ENCODE measurements around the gene USB1. TPM values are rescaled to one million over a fixed set of nuclear protein-coding genes. Genes with fewer than 3 reads are reported as not detected.

USB1 gene
- total and polyA plus RNA-seq, 2 experiments from 2014 or later: 79.6 to 118 TPM

- no peak overlapping the region for H3K27ac ChIP-seq (ENCODE audit: low read depth)
- no peak overlapping the region for H3K4me2 ChIP-seq
- no peak overlapping the region for H2AFZ ChIP-seq
- Mint-ChIP-seq H3K27me3 (ENCODE audit: insufficient read depth, low read depth, poor library complexity) (peaks cover 16% of the 10 kb centered on the region), H3K36me3 (ENCODE audit: low read depth) (peaks cover 8% of the 10 kb centered on the region; the same call in 2 of the 3 replicates), H3K4me3 (no peak overlapping the region), H3K4me1 (peaks cover 35% of the 10 kb centered on the region), H3K9me3 (no peaks in the 10 kb centered on the region), H3K27ac (no peak overlapping the region)
- H3K4me1 ChIP-seq (ENCODE audit: insufficient read depth): peaks cover 8% of the 10 kb centered on the region
- DNase-seq (ENCODE audit: low spot score) (no peak), ATAC-seq (no peak)
- no peaks in the 10 kb centered on the region; the same call in 1 of the 2 replicates for H4K20me1 ChIP-seq (replicated peaks; ENCODE audit: insufficient read depth)
- no peaks in the 10 kb centered on the region for H3K36me3 ChIP-seq (ENCODE audit: insufficient read depth)
- H3K9me2 ChIP-seq (ENCODE audit: insufficient read depth): no peaks in the 10 kb centered on the region
- TF ChIP-seq, protein P1, sequence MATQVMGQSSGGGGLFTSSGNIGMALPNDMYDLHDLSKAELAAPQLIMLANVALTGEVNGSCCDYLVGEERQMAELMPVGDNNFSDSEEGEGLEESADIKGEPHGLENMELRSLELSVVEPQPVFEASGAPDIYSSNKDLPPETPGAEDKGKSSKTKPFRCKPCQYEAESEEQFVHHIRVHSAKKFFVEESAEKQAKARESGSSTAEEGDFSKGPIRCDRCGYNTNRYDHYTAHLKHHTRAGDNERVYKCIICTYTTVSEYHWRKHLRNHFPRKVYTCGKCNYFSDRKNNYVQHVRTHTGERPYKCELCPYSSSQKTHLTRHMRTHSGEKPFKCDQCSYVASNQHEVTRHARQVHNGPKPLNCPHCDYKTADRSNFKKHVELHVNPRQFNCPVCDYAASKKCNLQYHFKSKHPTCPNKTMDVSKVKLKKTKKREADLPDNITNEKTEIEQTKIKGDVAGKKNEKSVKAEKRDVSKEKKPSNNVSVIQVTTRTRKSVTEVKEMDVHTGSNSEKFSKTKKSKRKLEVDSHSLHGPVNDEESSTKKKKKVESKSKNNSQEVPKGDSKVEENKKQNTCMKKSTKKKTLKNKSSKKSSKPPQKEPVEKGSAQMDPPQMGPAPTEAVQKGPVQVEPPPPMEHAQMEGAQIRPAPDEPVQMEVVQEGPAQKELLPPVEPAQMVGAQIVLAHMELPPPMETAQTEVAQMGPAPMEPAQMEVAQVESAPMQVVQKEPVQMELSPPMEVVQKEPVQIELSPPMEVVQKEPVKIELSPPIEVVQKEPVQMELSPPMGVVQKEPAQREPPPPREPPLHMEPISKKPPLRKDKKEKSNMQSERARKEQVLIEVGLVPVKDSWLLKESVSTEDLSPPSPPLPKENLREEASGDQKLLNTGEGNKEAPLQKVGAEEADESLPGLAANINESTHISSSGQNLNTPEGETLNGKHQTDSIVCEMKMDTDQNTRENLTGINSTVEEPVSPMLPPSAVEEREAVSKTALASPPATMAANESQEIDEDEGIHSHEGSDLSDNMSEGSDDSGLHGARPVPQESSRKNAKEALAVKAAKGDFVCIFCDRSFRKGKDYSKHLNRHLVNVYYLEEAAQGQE (IDR thresholded peaks at IDR 0.05; ENCODE audit: unreplicated experiment): no peak
- no peak for TF ChIP-seq ZNF331 (CRISPR knock-in tag; IDR thresholded peaks at IDR 0.05; ENCODE audit: low read depth)
- no peak for TF ChIP-seq EZH2 (IDR thresholded peaks at IDR 0.05; ENCODE audit: low read depth, unreplicated experiment)
- TF ChIP-seq CREB1 (CRISPR knock-in tag; IDR thresholded peaks at IDR 0.05; ENCODE audit: low read depth): no peak
- no peak for TF ChIP-seq ZNF114 (CRISPR knock-in tag; IDR thresholded peaks at IDR 0.05)
- TF ChIP-seq POLR2AphosphoS5 (IDR thresholded peaks at IDR 0.05; ENCODE audit: low read depth): no peak
- no peak for TF ChIP-seq STAT1 (IDR thresholded peaks at IDR 0.05; ENCODE audit: unreplicated experiment)
- TF ChIP-seq JUNB (IDR thresholded peaks at IDR 0.05; ENCODE audit: unreplicated experiment): no peak
- TF ChIP-seq CTCF (conservative IDR thresholded peaks at IDR 0.05; ENCODE audit: low read depth in 2 of 2): no peak
- TF ChIP-seq, protein P2, sequence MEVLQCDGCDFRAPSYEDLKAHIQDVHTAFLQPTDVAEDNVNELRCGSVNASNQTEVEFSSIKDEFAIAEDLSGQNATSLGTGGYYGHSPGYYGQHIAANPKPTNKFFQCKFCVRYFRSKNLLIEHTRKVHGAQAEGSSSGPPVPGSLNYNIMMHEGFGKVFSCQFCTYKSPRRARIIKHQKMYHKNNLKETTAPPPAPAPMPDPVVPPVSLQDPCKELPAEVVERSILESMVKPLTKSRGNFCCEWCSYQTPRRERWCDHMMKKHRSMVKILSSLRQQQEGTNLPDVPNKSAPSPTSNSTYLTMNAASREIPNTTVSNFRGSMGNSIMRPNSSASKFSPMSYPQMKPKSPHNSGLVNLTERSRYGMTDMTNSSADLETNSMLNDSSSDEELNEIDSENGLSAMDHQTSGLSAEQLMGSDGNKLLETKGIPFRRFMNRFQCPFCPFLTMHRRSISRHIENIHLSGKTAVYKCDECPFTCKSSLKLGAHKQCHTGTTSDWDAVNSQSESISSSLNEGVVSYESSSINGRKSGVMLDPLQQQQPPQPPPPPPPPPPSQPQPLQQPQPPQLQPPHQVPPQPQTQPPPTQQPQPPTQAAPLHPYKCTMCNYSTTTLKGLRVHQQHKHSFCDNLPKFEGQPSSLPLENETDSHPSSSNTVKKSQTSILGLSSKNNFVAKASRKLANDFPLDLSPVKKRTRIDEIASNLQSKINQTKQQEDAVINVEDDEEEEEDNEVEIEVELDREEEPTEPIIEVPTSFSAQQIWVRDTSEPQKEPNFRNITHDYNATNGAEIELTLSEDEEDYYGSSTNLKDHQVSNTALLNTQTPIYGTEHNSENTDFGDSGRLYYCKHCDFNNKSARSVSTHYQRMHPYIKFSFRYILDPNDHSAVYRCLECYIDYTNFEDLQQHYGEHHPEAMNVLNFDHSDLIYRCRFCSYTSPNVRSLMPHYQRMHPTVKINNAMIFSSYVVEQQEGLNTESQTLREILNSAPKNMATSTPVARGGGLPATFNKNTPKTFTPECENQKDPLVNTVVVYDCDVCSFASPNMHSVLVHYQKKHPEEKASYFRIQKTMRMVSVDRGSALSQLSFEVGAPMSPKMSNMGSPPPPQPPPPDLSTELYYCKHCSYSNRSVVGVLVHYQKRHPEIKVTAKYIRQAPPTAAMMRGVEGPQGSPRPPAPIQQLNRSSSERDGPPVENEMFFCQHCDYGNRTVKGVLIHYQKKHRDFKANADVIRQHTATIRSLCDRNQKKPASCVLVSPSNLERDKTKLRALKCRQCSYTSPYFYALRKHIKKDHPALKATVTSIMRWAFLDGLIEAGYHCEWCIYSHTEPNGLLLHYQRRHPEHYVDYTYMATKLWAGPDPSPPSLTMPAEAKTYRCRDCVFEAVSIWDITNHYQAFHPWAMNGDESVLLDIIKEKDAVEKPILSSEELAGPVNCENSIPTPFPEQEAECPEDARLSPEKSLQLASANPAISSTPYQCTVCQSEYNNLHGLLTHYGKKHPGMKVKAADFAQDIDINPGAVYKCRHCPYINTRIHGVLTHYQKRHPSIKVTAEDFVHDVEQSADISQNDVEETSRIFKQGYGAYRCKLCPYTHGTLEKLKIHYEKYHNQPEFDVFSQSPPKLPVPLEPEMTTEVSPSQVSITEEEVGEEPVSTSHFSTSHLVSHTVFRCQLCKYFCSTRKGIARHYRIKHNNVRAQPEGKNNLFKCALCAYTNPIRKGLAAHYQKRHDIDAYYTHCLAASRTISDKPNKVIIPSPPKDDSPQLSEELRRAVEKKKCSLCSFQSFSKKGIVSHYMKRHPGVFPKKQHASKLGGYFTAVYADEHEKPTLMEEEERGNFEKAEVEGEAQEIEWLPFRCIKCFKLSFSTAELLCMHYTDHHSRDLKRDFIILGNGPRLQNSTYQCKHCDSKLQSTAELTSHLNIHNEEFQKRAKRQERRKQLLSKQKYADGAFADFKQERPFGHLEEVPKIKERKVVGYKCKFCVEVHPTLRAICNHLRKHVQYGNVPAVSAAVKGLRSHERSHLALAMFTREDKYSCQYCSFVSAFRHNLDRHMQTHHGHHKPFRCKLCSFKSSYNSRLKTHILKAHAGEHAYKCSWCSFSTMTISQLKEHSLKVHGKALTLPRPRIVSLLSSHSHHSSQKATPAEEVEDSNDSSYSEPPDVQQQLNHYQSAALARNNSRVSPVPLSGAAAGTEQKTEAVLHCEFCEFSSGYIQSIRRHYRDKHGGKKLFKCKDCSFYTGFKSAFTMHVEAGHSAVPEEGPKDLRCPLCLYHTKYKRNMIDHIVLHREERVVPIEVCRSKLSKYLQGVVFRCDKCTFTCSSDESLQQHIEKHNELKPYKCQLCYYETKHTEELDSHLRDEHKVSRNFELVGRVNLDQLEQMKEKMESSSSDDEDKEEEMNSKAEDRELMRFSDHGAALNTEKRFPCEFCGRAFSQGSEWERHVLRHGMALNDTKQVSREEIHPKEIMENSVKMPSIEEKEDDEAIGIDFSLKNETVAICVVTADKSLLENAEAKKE (CRISPR knock-in tag; IDR thresholded peaks at IDR 0.05): no peak
- TF ChIP-seq, protein P3, sequence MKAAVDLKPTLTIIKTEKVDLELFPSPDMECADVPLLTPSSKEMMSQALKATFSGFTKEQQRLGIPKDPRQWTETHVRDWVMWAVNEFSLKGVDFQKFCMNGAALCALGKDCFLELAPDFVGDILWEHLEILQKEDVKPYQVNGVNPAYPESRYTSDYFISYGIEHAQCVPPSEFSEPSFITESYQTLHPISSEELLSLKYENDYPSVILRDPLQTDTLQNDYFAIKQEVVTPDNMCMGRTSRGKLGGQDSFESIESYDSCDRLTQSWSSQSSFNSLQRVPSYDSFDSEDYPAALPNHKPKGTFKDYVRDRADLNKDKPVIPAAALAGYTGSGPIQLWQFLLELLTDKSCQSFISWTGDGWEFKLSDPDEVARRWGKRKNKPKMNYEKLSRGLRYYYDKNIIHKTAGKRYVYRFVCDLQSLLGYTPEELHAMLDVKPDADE (IDR thresholded peaks at IDR 0.05): no peak
- no peak for TF ChIP-seq EZH2phosphoT487 (IDR thresholded peaks at IDR 0.05; ENCODE audit: unreplicated experiment)
- H3K79me2 ChIP-seq (replicated peaks; ENCODE audit: insufficient read depth): 0 out of 2 replicates have a peak, but pooled peaks cover 3% of the 10 kb centered on the region
- peaks cover 7% of the 10 kb centered on the region for H3F3A ChIP-seq (replicated peaks; ENCODE audit: low read depth)
- H3K27me3 ChIP-seq (ENCODE audit: insufficient read depth): no peaks in the 10 kb centered on the region
- no peak overlapping the region for H3K4me3 ChIP-seq
These were observed 4.1 kb upstream of the USB1 start for GRCh38 chr16:57997176-57997527.

Data from GM23338 (cell line).